Astrocyte (in vitro differentiated cells and primary cell): Measurements from ENCODE around the gene HOXB1. TPM values are rescaled to one million over a fixed set of nuclear protein-coding genes. Genes with fewer than 3 reads are reported as not detected.

Experiments used
- DNase-seq: peaks from one replicate; pipeline ENCODE4 v3.0.0-alpha.2; 2010; ENCODE audit warnings: low read depth
- FAIRE-seq: peaks from 2 replicates; lab custom pipeline; 2011; peaks lifted over from hg19 to GRCh38; lab: Jason Lieb, UNC
- H2AFZ ChIP-seq: 2 replicates; pipeline ENCODE4 v1.6.0; 2012; ENCODE audit warnings: low read depth, low read length, inconsistent platforms
- H3K27ac ChIP-seq: 2 replicates; pipeline ENCODE4 v1.5.1; 2011; ENCODE audit warnings: low read depth, low read length, inconsistent platforms
- H3K27me3 ChIP-seq: 2 replicates; pipeline ENCODE4 v1.6.0; 2011; ENCODE audit warnings: low read length, inconsistent platforms; ENCODE audit not compliant: insufficient read depth
- H3K36me3 ChIP-seq: 2 replicates; pipeline ENCODE4 v1.5.1; 2011; ENCODE audit warnings: low read length, inconsistent platforms; ENCODE audit not compliant: insufficient read depth
- H3K4me1 ChIP-seq: 2 replicates; pipeline ENCODE4 v1.5.1; 2011; ENCODE audit warnings: low read length, inconsistent platforms; ENCODE audit not compliant: insufficient read depth
- H3K4me2 ChIP-seq: 2 replicates; pipeline ENCODE4 v1.6.0; 2012; ENCODE audit warnings: low read length, inconsistent platforms
- H3K4me3 ChIP-seq: 2 replicates; pipeline ENCODE4 v1.5.1; 2011; ENCODE audit warnings: low read depth, mild to moderate bottlenecking, low read length, inconsistent platforms; ENCODE audit not compliant: insufficient read depth
- H3K79me2 ChIP-seq: 2 replicates; pipeline ENCODE4 v1.6.0; 2012; ENCODE audit warnings: mild to moderate bottlenecking, low read length, inconsistent platforms; ENCODE audit not compliant: insufficient read depth
- H3K9ac ChIP-seq: 2 replicates; pipeline ENCODE4 v1.6.0; 2012; ENCODE audit warnings: mild to moderate bottlenecking, low read length, inconsistent platforms
- H3K9me3 ChIP-seq: 2 replicates; pipeline ENCODE4 v1.5.1; 2012; ENCODE audit warnings: low read depth, mild to moderate bottlenecking, low read length, inconsistent platforms; ENCODE audit not compliant: insufficient read depth
- H4K20me1 ChIP-seq: 2 replicates; pipeline ENCODE4 v1.6.0; 2012; ENCODE audit warnings: low read length, inconsistent platforms; ENCODE audit not compliant: insufficient read depth
- H3K27ac Mint-ChIP-seq: one replicate; pipeline ENCODE4 v1.8.0; 2021; ENCODE audit warnings: mild to moderate bottlenecking, mixed read lengths; ENCODE audit not compliant: unreplicated experiment
- H3K27me3 Mint-ChIP-seq: one replicate; pipeline ENCODE4 v1.8.0; 2021; ENCODE audit warnings: low read depth, mixed read lengths; ENCODE audit not compliant: unreplicated experiment
- H3K36me3 Mint-ChIP-seq: one replicate; pipeline ENCODE4 v1.8.0; 2021; ENCODE audit warnings: low read depth, mixed read lengths; ENCODE audit not compliant: unreplicated experiment
- H3K4me1 Mint-ChIP-seq: one replicate; pipeline ENCODE4 v1.8.0; 2021; ENCODE audit warnings: low read depth, mixed read lengths; ENCODE audit not compliant: unreplicated experiment
- H3K4me3 Mint-ChIP-seq: one replicate; pipeline ENCODE4 v1.8.0; 2021; ENCODE audit warnings: mild to moderate bottlenecking, moderate library complexity, mixed read lengths; ENCODE audit not compliant: unreplicated experiment
- H3K9me3 Mint-ChIP-seq: one replicate; pipeline ENCODE4 v1.8.0; 2021; ENCODE audit warnings: mild to moderate bottlenecking, mixed read lengths; ENCODE audit not compliant: unreplicated experiment
- EZH2 ChIP-seq: IDR thresholded peaks from 2 replicates; pipeline ENCODE4 v1.6.1; 2012; ENCODE audit warnings: mild to moderate bottlenecking, low read length, inconsistent platforms; ENCODE audit not compliant: insufficient read depth
- total RNA-seq: library from RNA; stranded (reverse); gene quantifications from 2 replicates; pipeline ENCODE4 v1.2.1, GENCODE V29; 2021
- TF ChIP-seq, protein P1 (sequence below): IDR thresholded peaks from 2 replicates; pipeline ENCODE4 v1.5.1; 2011; ENCODE audit warnings: low read depth, mild to moderate bottlenecking, inconsistent platforms, low read length, moderate library complexity; ENCODE audit not compliant: insufficient read depth

Gene HOXB1
- total RNA-seq, 1 donor from 2014 or later, result not detected

DNA sequence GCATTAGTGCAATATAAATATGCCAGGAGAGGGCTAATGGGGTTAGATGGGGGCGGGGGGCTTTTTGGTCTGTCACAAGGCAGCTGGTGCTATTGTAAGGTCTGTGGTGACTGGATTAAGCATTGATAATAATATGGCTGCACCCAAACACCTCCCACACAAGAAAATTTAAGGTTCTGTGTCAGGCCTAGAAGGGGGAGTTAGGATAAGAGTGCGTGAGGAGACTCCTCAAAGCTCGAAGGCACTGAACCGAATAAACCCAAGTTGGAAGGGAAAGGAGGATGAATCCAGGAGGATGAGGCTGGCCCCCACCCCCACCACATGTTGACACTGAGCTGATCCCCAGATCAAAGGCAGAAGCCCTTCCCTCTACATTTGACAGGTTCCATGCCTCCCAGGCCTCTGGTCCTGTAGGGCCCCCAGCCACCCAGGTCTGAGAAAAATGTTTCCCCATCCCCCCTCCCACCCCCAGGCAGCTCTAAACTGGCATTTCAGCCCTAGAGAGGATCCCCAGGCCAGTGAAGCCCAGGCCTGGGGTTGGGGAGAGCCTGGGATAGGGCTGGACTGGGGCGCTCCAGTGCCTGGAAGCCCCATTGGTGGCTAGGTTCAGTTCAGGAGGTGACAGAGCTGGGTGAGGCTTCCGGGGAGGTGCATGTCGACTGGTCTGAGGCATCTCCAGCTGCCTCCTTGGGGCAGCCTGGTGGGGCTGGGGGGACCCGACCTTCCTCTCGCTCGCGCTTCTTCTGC lies 1.7 kb downstream of the HOXB1 start:
- peaks cover 4% of the 10 kb centered on the region for H3K4me1 ChIP-seq
- H3K9me3 ChIP-seq, result no peaks in the 10 kb centered on the region
- H3K27ac Mint-ChIP-seq, result no peak overlapping the region
- no peak overlapping the region for H3K4me2 ChIP-seq
- no peaks in the 10 kb centered on the region for H3K4me1 Mint-ChIP-seq
- H3K27me3 ChIP-seq, result peaks cover 47% of the 10 kb centered on the region
- H3K79me2 ChIP-seq, result no peaks in the 10 kb centered on the region
- H3K4me3 Mint-ChIP-seq, result no peak overlapping the region
- H3K36me3 Mint-ChIP-seq, result peaks cover 3% of the 10 kb centered on the region
- no peak for TF ChIP-seq EZH2
- TF ChIP-seq, protein P1, sequence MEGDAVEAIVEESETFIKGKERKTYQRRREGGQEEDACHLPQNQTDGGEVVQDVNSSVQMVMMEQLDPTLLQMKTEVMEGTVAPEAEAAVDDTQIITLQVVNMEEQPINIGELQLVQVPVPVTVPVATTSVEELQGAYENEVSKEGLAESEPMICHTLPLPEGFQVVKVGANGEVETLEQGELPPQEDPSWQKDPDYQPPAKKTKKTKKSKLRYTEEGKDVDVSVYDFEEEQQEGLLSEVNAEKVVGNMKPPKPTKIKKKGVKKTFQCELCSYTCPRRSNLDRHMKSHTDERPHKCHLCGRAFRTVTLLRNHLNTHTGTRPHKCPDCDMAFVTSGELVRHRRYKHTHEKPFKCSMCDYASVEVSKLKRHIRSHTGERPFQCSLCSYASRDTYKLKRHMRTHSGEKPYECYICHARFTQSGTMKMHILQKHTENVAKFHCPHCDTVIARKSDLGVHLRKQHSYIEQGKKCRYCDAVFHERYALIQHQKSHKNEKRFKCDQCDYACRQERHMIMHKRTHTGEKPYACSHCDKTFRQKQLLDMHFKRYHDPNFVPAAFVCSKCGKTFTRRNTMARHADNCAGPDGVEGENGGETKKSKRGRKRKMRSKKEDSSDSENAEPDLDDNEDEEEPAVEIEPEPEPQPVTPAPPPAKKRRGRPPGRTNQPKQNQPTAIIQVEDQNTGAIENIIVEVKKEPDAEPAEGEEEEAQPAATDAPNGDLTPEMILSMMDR, result no peak
- H3K9me3 Mint-ChIP-seq, result peaks cover 6% of the 10 kb centered on the region
- H3K27ac ChIP-seq, result no peak overlapping the region
- DNase-seq (no peak), FAIRE-seq (no peak)
- H3K36me3 ChIP-seq, result no peaks in the 10 kb centered on the region
- peaks cover 90% of the 10 kb centered on the region for H3K27me3 Mint-ChIP-seq
- no peak overlapping the region for H2AFZ ChIP-seq
- H3K4me3 ChIP-seq, result no peak overlapping the region
- no peaks in the 10 kb centered on the region for H4K20me1 ChIP-seq
- H3K9ac ChIP-seq, result no peak overlapping the region

DNA sequence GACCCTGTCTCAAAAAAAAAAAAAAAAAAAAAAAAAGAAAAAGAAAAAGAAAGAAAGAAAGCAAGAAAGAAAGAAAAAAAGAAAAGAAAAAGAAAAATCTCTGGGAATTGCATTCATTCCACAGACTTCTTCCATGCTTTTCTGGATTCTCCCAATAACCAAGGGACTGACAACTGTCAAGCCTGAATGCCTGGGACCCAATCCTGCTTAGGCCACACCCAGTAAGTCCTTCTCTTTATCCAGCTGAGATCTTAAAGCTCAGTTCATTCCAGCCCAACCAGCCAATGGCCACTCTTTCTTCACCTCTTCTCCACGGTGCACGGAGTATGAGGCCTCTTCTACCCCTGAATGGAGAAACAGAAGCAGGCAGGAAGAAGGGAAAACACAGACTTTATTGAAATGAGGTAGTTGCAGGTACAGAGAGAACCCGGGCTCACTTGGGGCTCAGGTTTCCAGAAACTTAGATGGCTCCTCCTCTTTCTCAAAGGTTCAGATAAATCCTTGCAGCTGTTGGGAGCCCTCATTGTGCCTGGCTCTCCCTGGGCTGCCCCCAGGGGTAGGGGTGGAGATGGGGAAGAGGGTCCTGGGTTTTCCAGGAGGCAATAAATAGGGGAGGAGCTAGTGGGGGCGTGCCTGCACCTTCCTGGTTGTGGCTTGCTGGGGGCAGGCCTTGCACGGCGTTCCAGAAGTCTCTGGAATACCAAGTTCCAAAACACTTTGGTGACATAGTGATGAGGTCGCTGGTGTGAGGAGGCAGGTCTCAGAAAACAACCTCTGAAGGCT lies 2.5 kb downstream of the HOXB1 start:
- DNase-seq (no peak), FAIRE-seq (no peak)
- Histone ChIP-seq H3K4me1 (peaks cover 4% of the 10 kb centered on the region), H4K20me1 (no peaks in the 10 kb centered on the region), H3K27me3 (peaks cover 47% of the 10 kb centered on the region), H3K27ac (no peak overlapping the region), H3K4me2 (no peak overlapping the region), H2AFZ (no peak overlapping the region), H3K36me3 (no peaks in the 10 kb centered on the region), H3K9me3 (no peaks in the 10 kb centered on the region), H3K4me3 (no peak overlapping the region), H3K79me2 (no peaks in the 10 kb centered on the region), H3K9ac (no peak overlapping the region)
- Mint-ChIP-seq H3K27me3 (peaks cover 92% of the 10 kb centered on the region), H3K36me3 (peaks cover 3% of the 10 kb centered on the region), H3K27ac (no peak overlapping the region), H3K4me1 (no peaks in the 10 kb centered on the region), H3K4me3 (no peak overlapping the region), H3K9me3 (peaks cover 6% of the 10 kb centered on the region)
- TF ChIP-seq EZH2, result no peak
- TF ChIP-seq, protein P1, result no peak
